H9 (cell line): ENCODE measurements around the gene ADGRB3. TPM values are rescaled to one million over a fixed set of nuclear protein-coding genes. Genes with fewer than 3 reads are reported as not detected.

Experiments
- DNase-seq: peaks from one replicate; pipeline ENCODE4 v3.0.0-alpha.2; 2017
- H2AFZ ChIP-seq: one replicate; pipeline ENCODE4 v1.6.1; 2013; ENCODE audit warnings: mild to moderate bottlenecking, low read length, control low read depth, moderate library complexity
- H2AK5ac ChIP-seq: 2 replicates; pipeline ENCODE4 v1.6.1; 2013; ENCODE audit warnings: low read length, control low read depth, mixed read lengths; ENCODE audit not compliant: insufficient read length
- H2BK120ac ChIP-seq: one replicate; pipeline ENCODE4 v1.6.1; 2013; ENCODE audit warnings: low read depth, mild to moderate bottlenecking, low read length, control low read depth, inconsistent platforms; ENCODE audit not compliant: poor library complexity, severe bottlenecking
- H2BK12ac ChIP-seq: 2 replicates; pipeline ENCODE4 v1.6.1; 2013; ENCODE audit warnings: low read length, control low read depth, mixed read lengths, low read depth; ENCODE audit not compliant: insufficient read length
- H2BK15ac ChIP-seq: 2 replicates; pipeline ENCODE4 v1.6.1; 2013; ENCODE audit warnings: low read depth, low read length, control low read depth
- H2BK20ac ChIP-seq: one replicate; pipeline ENCODE4 v1.6.1; 2013; ENCODE audit warnings: low read depth, mild to moderate bottlenecking, low read length, control low read depth, inconsistent platforms; ENCODE audit not compliant: poor library complexity, severe bottlenecking
- H2BK5ac ChIP-seq: 2 replicates; pipeline ENCODE4 v1.6.1; 2013; ENCODE audit warnings: low read length, control low read depth, mixed read lengths; ENCODE audit not compliant: insufficient read length
- H3K14ac ChIP-seq: 2 replicates; pipeline ENCODE4 v1.6.1; 2013; ENCODE audit warnings: low read length, control low read depth; ENCODE audit not compliant: insufficient read depth
- H3K18ac ChIP-seq: 2 replicates; pipeline ENCODE4 v1.6.1; 2013; ENCODE audit warnings: low read depth, mild to moderate bottlenecking, mixed read lengths, low read length, control low read depth; ENCODE audit not compliant: insufficient read length
- H3K23ac ChIP-seq: 2 replicates; pipeline ENCODE4 v1.6.1; 2013; ENCODE audit warnings: low read length, control low read depth, mixed read lengths, low read depth; ENCODE audit not compliant: insufficient read length
- H3K23me2 ChIP-seq: 2 replicates; pipeline ENCODE4 v1.6.1; 2013; ENCODE audit warnings: low read depth, mild to moderate bottlenecking, mixed read lengths, low read length, control low read depth; ENCODE audit not compliant: insufficient read length, poor library complexity, severe bottlenecking
- H3K27ac ChIP-seq: 2 replicates; pipeline ENCODE4 v1.5.1; 2013; ENCODE audit warnings: low read length, control low read depth, mixed read lengths, low read depth; ENCODE audit not compliant: insufficient read length
- H3K27me3 ChIP-seq: 2 replicates; pipeline ENCODE4 v1.6.1; 2013; ENCODE audit warnings: low read length, control low read depth, inconsistent platforms; ENCODE audit not compliant: insufficient read depth
- H3K4ac ChIP-seq: 2 replicates; pipeline ENCODE4 v1.6.1; 2013; ENCODE audit warnings: low read depth, mild to moderate bottlenecking, control low read depth, inconsistent platforms, low read length, moderate library complexity
- H3K4me1 ChIP-seq: 2 replicates; pipeline ENCODE4 v1.6.1; 2013; ENCODE audit warnings: low read length, control low read depth, inconsistent platforms; ENCODE audit not compliant: insufficient read depth
- H3K4me2 ChIP-seq: 2 replicates; pipeline ENCODE4 v1.6.1; 2013; ENCODE audit warnings: low read length, control low read depth, mixed read lengths; ENCODE audit not compliant: insufficient read length, insufficient read depth
- H3K56ac ChIP-seq: 2 replicates; pipeline ENCODE4 v1.6.1; 2013; ENCODE audit warnings: low read depth, mild to moderate bottlenecking, mixed read lengths, low read length, control low read depth; ENCODE audit not compliant: insufficient read length
- H3K79me1 ChIP-seq: 2 replicates; pipeline ENCODE4 v1.6.1; 2013; ENCODE audit warnings: low read depth, mild to moderate bottlenecking, moderate library complexity, low read length, control low read depth, inconsistent platforms; ENCODE audit not compliant: insufficient read depth, poor library complexity, severe bottlenecking
- H3K79me2 ChIP-seq: 2 replicates; pipeline ENCODE4 v1.6.1; 2013; ENCODE audit warnings: low read length, control low read depth, inconsistent platforms; ENCODE audit not compliant: insufficient read depth
- H3K9ac ChIP-seq: 2 replicates; pipeline ENCODE4 v1.6.1; 2013; ENCODE audit warnings: low read length, control low read depth, mixed read lengths; ENCODE audit not compliant: insufficient read length; ENCODE audit errors: extremely low read depth
- H3K9me3 ChIP-seq: one replicate; pipeline ENCODE4 v1.6.1; 2013; ENCODE audit warnings: low read depth, low read length, inconsistent platforms; ENCODE audit not compliant: control insufficient read depth
- H3T11ph ChIP-seq: one replicate; pipeline ENCODE4 v1.6.1; 2013; ENCODE audit warnings: mild to moderate bottlenecking, low read length, control low read depth, inconsistent platforms
- H4K20me1 ChIP-seq: one replicate; pipeline ENCODE4 v1.6.1; 2013; ENCODE audit not compliant: control insufficient read depth, insufficient read length, insufficient read depth
- H4K5ac ChIP-seq: 2 replicates; pipeline ENCODE4 v1.6.1; 2013; ENCODE audit warnings: low read depth, mild to moderate bottlenecking, mixed read lengths, low read length, control low read depth; ENCODE audit not compliant: insufficient read length
- H4K8ac ChIP-seq: replicated peaks from 2 replicates; pipeline ENCODE4 v1.6.1; 2013; ENCODE audit warnings: low read length, control low read depth, mixed read lengths, low read depth; ENCODE audit not compliant: insufficient read length
- H4K91ac ChIP-seq: 2 replicates; pipeline ENCODE4 v1.6.1; 2013; ENCODE audit warnings: low read depth, mild to moderate bottlenecking, moderate library complexity, mixed read lengths, low read length, control low read depth; ENCODE audit not compliant: insufficient read length
- H3K27ac Mint-ChIP-seq, 3 experiments: 2 replicates in 2 of 3; 3 replicates in 1 of 3; pipeline ENCODE4 v1.8.0; 2020 to 2021; ENCODE audit warnings: mixed read lengths in 3 of 3, mild to moderate bottlenecking in 1 of 3, moderate library complexity in 1 of 3
- H3K27me3 Mint-ChIP-seq: 2 replicates; pipeline ENCODE4 v1.8.0; 2021; ENCODE audit warnings: low read depth, mild to moderate bottlenecking, moderate library complexity, mixed read lengths
- H3K36me3 Mint-ChIP-seq, 3 experiments: 2 replicates in 2 of 3; 3 replicates in 1 of 3; pipeline ENCODE4 v1.8.0; 2020 to 2021; ENCODE audit warnings: low read depth in 3 of 3, mixed read lengths in 3 of 3; ENCODE audit not compliant: insufficient read depth in 1 of 3
- H3K4me1 Mint-ChIP-seq, 2 experiments: 2 replicates each; pipeline ENCODE4 v1.8.0; 2020; ENCODE audit warnings: mixed read lengths in 2 of 2
- H3K4me3 Mint-ChIP-seq, 2 experiments: 2 replicates in 1 of 2; 3 replicates in 1 of 2; pipeline ENCODE4 v1.8.0; 2020 to 2021; ENCODE audit warnings: mild to moderate bottlenecking in 2 of 2, mixed read lengths in 2 of 2, moderate library complexity in 1 of 2
- H3K9me3 Mint-ChIP-seq, 2 experiments: 2 replicates in 1 of 2; 3 replicates in 1 of 2; pipeline ENCODE4 v1.8.0; 2020; ENCODE audit warnings: mild to moderate bottlenecking in 2 of 2, mixed read lengths in 2 of 2, moderate library complexity in 1 of 2
- CTCF ChIP-seq: fragments of 200-600 bp; sonication (generic); conservative IDR thresholded peaks from 3 replicates; pipeline ENCODE4 v1.8.0; 2021; ENCODE audit warnings: antibody characterized with exemption, mild to moderate bottlenecking
- WGBS: extraction: QIAGEN DNeasy Blood & Tissue Kit; methylation state at CpG from one replicate; pipeline ENCODE4 v1.1.7; 2013; ENCODE audit warnings: missing lambda C conversion rate, low lambda C conversion rate, mixed read lengths; ENCODE audit not compliant: insufficient read length; ENCODE audit errors: extremely low coverage; 5-methylcytosine and 5-hydroxymethylcytosine counted together
- total RNA-seq: library from RNA; stranded (reverse); gene quantifications from 2 replicates; pipeline ENCODE4 v1.2.1, GENCODE V29; 2021

Gene ADGRB3
- total RNA-seq, 1 experiment from 2014 or later = 0.37 TPM

GRCh38 chr6:69022993-69023392, 387.9 kb downstream of the ADGRB3 start:
- Mint-ChIP-seq H3K4me1 (no peaks in the 10 kb centered on the region), H3K9me3 (no peaks in the 10 kb centered on the region), H3K36me3 (no peaks in the 10 kb centered on the region), H3K4me3 (no peak overlapping the region), H3K27ac (no peak overlapping the region), H3K27me3 (no peaks in the 10 kb centered on the region)
- Histone ChIP-seq H3K23ac (no peak overlapping the region), H3K14ac (no peak overlapping the region), H3K79me2 (no peaks in the 10 kb centered on the region), H2BK20ac (no peak overlapping the region), H4K8ac (no peak overlapping the region), H2BK12ac (no peak overlapping the region), H2BK15ac (no peak overlapping the region), H2AK5ac (no peak overlapping the region), H4K91ac (no peak overlapping the region), H3T11ph (no peak overlapping the region), H3K27me3 (no peaks in the 10 kb centered on the region), H2BK120ac (no peak overlapping the region), H3K23me2 (no peaks in the 10 kb centered on the region), H3K9ac (no peak overlapping the region), H3K4me1 (no peaks in the 10 kb centered on the region), H3K4ac (no peak overlapping the region), H2BK5ac (no peak overlapping the region), H3K18ac (no peak overlapping the region), H4K20me1 (no peaks in the 10 kb centered on the region), H2AFZ (no peak overlapping the region), H3K9me3 (no peaks in the 10 kb centered on the region), H3K4me2 (no peak overlapping the region), H3K27ac (no peak overlapping the region), H3K79me1 (no peaks in the 10 kb centered on the region), H3K56ac (no peak overlapping the region), H4K5ac (no peak overlapping the region)
- DNase-seq = no peak
- WGBS = no CpG with 5 or more reads among the region's 1 CpG
- no peak for TF ChIP-seq CTCF
